SJSA1 (cell line): ENCODE results near the gene PID1. TPM values are rescaled to one million over a fixed set of nuclear protein-coding genes. Genes with fewer than 3 reads are reported as not detected.

Source experiments
- DNase-seq, 2 experiments: peaks; one replicate each; pipeline ENCODE4 v3.0.0-alpha.2; 2015 to 2020; ENCODE audit warnings: low spot score in 2 of 2, low read depth in 1 of 2
- H3K27ac ChIP-seq: fragments of 250-450 bp; sonication (Bioruptor Pico); 2 replicates; pipeline ENCODE4 v1.5.1; 2020; ENCODE audit warnings: mild to moderate bottlenecking, moderate library complexity
- H3K27me3 ChIP-seq: fragments of 250-450 bp; sonication (Bioruptor Pico); replicated peaks from 2 replicates; pipeline ENCODE4 v1.5.1; 2020; ENCODE audit warnings: mild to moderate bottlenecking, moderate library complexity
- H3K36me3 ChIP-seq: fragments of 250-450 bp; sonication (Bioruptor Pico); 2 replicates; pipeline ENCODE4 v1.5.1; 2020; ENCODE audit warnings: mild to moderate bottlenecking
- H3K4me1 ChIP-seq: fragments of 250-450 bp; sonication (Bioruptor Pico); replicated peaks from 2 replicates; pipeline ENCODE4 v1.6.1; 2021; ENCODE audit warnings: mild to moderate bottlenecking
- H3K4me3 ChIP-seq: fragments of 250-450 bp; sonication (Bioruptor Pico); 2 replicates; pipeline ENCODE4 v1.5.1; 2020; ENCODE audit warnings: mild to moderate bottlenecking
- H3K9me3 ChIP-seq: fragments of 250-450 bp; sonication (Bioruptor Pico); replicated peaks from 2 replicates; pipeline ENCODE4 v1.5.1; 2020; ENCODE audit warnings: mild to moderate bottlenecking
- total RNA-seq: library from RNA; depleted of rRNA; stranded (reverse); fragments of >200 nt; shearing (Covaris generic); gene quantifications from 2 replicates; pipeline ENCODE4 v1.2.3, GENCODE V29; 2014

PID1 gene
- total RNA-seq, 1 experiment from 2014 or later: 0.18 TPM

DNA sequence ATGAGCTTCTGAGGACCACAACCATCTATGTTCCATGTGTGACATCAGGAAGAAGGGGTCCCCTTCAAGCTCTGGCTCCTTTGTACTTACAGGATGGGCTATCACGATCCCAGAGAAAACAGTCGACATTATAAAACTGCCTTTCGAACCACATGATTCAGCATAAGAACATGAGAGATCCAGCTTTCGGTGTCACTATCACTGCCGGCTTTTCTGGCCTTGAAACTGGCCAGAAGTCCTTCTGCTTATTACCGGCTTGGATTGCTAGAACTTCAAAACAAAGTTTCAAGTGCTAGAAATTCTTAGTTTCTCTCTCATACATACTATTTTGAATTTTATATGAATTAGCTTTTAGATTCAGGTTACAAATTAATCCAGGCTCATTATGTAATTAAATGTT lies 138.9 kb downstream of the PID1 start:
- Histone ChIP-seq H3K27ac (no peak overlapping the region), H3K9me3 (no peaks in the 10 kb centered on the region), H3K4me3 (no peak overlapping the region), H3K4me1 (no peaks in the 10 kb centered on the region), H3K27me3 (no peaks in the 10 kb centered on the region), H3K36me3 (no peaks in the 10 kb centered on the region)
- no peak for DNase-seq

GRCh38 chr2:229130522-229130921 lies 140.6 kb downstream of the PID1 start:
- Histone ChIP-seq H3K4me3 (no peak overlapping the region), H3K27me3 (no peaks in the 10 kb centered on the region), H3K9me3 (peaks cover 5% of the 10 kb centered on the region; the same call in 1 of the 2 replicates), H3K36me3 (no peaks in the 10 kb centered on the region), H3K27ac (no peak overlapping the region), H3K4me1 (no peaks in the 10 kb centered on the region)
- DNase-seq: no peak

- DNase-seq: no peak
- H3K9me3 ChIP-seq: peaks cover 5% of the 10 kb centered on the region; the same call in 1 of the 2 replicates
- no peaks in the 10 kb centered on the region for H3K27me3 ChIP-seq
- H3K27ac ChIP-seq: no peak overlapping the region
- H3K4me1 ChIP-seq: no peaks in the 10 kb centered on the region
- H3K36me3 ChIP-seq: no peaks in the 10 kb centered on the region
- H3K4me3 ChIP-seq: no peak overlapping the region
These were observed 141.2 kb downstream of the PID1 start for GRCh38 chr2:229129738-229130371.

- Histone ChIP-seq H3K4me3 (no peak overlapping the region), H3K27ac (no peak overlapping the region), H3K4me1 (no peaks in the 10 kb centered on the region), H3K36me3 (no peaks in the 10 kb centered on the region), H3K27me3 (no peaks in the 10 kb centered on the region), H3K9me3 (peaks cover 8% of the 10 kb centered on the region; the same call in 1 of the 2 replicates)
- DNase-seq: no peak
These were observed 143.6 kb downstream of the PID1 start for GRCh38 chr2:229127471-229127870.

GRCh38 chr2:229126066-229126465 lies 145.0 kb downstream of the PID1 start:
- H3K4me3 ChIP-seq: no peak overlapping the region
- no peaks in the 10 kb centered on the region for H3K36me3 ChIP-seq
- H3K9me3 ChIP-seq: peaks cover 8% of the 10 kb centered on the region; the same call in 1 of the 2 replicates
- no peak for DNase-seq
- H3K27ac ChIP-seq: no peak overlapping the region
- no peaks in the 10 kb centered on the region for H3K27me3 ChIP-seq
- no peaks in the 10 kb centered on the region for H3K4me1 ChIP-seq

- no peaks in the 10 kb centered on the region for H3K27me3 ChIP-seq
- H3K36me3 ChIP-seq: no peaks in the 10 kb centered on the region
- no peak for DNase-seq
- H3K9me3 ChIP-seq: peaks cover 11% of the 10 kb centered on the region; the same call in 1 of the 2 replicates
- no peak overlapping the region for H3K27ac ChIP-seq
- H3K4me1 ChIP-seq: no peaks in the 10 kb centered on the region
- H3K4me3 ChIP-seq: no peak overlapping the region
These were observed 147.0 kb downstream of the PID1 start for GRCh38 chr2:229124136-229124535.

GRCh38 chr2:229118927-229119326 lies 152.2 kb downstream of the PID1 start:
- no peaks in the 10 kb centered on the region for H3K27me3 ChIP-seq
- H3K9me3 ChIP-seq: 0 out of 2 replicates have a peak, but pooled peaks cover 6% of the 10 kb centered on the region
- DNase-seq: no peak
- H3K4me3 ChIP-seq: no peak overlapping the region
- no peaks in the 10 kb centered on the region for H3K36me3 ChIP-seq
- no peaks in the 10 kb centered on the region for H3K4me1 ChIP-seq
- H3K27ac ChIP-seq: no peak overlapping the region

GRCh38 chr2:229118336-229118735 lies 152.8 kb downstream of the PID1 start:
- Histone ChIP-seq H3K27ac (no peak overlapping the region), H3K9me3 (0 out of 2 replicates have a peak, but pooled peaks cover 3% of the 10 kb centered on the region), H3K4me3 (no peak overlapping the region), H3K36me3 (no peaks in the 10 kb centered on the region), H3K4me1 (no peaks in the 10 kb centered on the region), H3K27me3 (no peaks in the 10 kb centered on the region)
- no peak for DNase-seq

GRCh38 chr2:229111744-229112143 lies 159.3 kb downstream of the PID1 start:
- peaks cover 5% of the 10 kb centered on the region; the same call in 1 of the 2 replicates for H3K9me3 ChIP-seq
- DNase-seq: no peak
- H3K4me3 ChIP-seq: no peak overlapping the region
- H3K4me1 ChIP-seq: no peaks in the 10 kb centered on the region
- no peaks in the 10 kb centered on the region for H3K27me3 ChIP-seq
- no peak overlapping the region for H3K27ac ChIP-seq
- H3K36me3 ChIP-seq: no peaks in the 10 kb centered on the region

GRCh38 chr2:229109195-229109594 lies 161.9 kb downstream of the PID1 start:
- Histone ChIP-seq H3K27ac (no peak overlapping the region), H3K27me3 (no peaks in the 10 kb centered on the region), H3K9me3 (peaks cover 5% of the 10 kb centered on the region; the same call in 1 of the 2 replicates), H3K4me1 (no peaks in the 10 kb centered on the region), H3K36me3 (no peaks in the 10 kb centered on the region), H3K4me3 (no peak overlapping the region)
- DNase-seq: no peak

- no peaks in the 10 kb centered on the region for H3K4me1 ChIP-seq
- no peak for DNase-seq
- no peak overlapping the region for H3K4me3 ChIP-seq
- H3K9me3 ChIP-seq: peaks cover 5% of the 10 kb centered on the region; the same call in 1 of the 2 replicates
- no peaks in the 10 kb centered on the region for H3K27me3 ChIP-seq
- no peaks in the 10 kb centered on the region for H3K36me3 ChIP-seq
- H3K27ac ChIP-seq: no peak overlapping the region
These were observed 163.5 kb downstream of the PID1 start for GRCh38 chr2:229107601-229108000.

DNA sequence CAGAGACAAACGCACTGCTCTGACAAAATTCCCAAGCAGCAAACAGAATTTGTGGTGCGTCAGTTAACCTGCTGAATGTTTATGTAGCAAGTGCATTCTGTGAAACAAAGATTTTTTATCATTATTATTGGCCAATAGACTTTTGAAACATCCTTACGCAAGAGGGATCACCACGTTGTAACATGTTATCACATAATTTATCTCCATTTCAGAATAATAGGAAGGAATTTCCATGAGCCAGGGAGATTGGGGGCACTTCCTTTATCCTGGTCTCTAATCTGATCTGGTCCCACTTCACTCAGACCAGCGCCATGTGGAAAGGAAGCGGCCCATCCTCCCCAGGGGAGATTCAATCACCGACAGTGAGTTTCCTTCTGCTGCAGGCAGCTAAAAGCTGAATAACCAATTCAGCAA lies 166.1 kb downstream of the PID1 start:
- H3K36me3 ChIP-seq: no peaks in the 10 kb centered on the region
- no peak for DNase-seq
- no peak overlapping the region for H3K4me3 ChIP-seq
- no peak overlapping the region for H3K27ac ChIP-seq
- H3K9me3 ChIP-seq: peaks cover 8% of the 10 kb centered on the region; the same call in 1 of the 2 replicates
- no peaks in the 10 kb centered on the region for H3K4me1 ChIP-seq
- H3K27me3 ChIP-seq: no peaks in the 10 kb centered on the region

DNA sequence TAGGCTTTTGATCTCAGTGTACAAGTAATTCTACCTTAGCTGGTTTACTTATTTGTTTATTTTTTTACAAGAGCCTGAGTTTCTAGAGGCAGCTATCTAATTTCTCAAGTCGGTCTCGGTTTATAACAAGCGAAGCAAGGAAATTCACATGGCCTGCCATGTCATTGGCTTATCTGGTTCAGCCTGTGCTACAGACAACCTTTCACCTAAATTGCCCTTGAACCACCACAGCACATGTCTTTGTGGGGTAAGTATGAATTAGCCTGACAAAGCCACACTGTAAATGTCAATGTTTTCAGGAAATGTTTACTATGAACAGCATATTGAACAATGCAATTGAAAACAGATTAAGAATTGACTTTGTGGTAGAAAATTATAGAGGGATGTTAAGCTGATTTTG lies 167.1 kb downstream of the PID1 start:
- no peak for DNase-seq
- Histone ChIP-seq H3K36me3 (no peaks in the 10 kb centered on the region), H3K27me3 (no peaks in the 10 kb centered on the region), H3K4me1 (no peaks in the 10 kb centered on the region), H3K27ac (no peak overlapping the region), H3K9me3 (peaks cover 4% of the 10 kb centered on the region; the same call in 1 of the 2 replicates), H3K4me3 (no peak overlapping the region)

GRCh38 chr2:229101314-229101713 lies 169.8 kb downstream of the PID1 start:
- Histone ChIP-seq H3K27me3 (no peaks in the 10 kb centered on the region), H3K4me1 (no peaks in the 10 kb centered on the region), H3K36me3 (no peaks in the 10 kb centered on the region), H3K4me3 (no peak overlapping the region), H3K9me3 (peaks cover 4% of the 10 kb centered on the region; the same call in 1 of the 2 replicates), H3K27ac (no peak overlapping the region)
- no peak for DNase-seq
